GM12873 (cell line): ENCODE data around the gene CDADC1.

Source experiments
- TF ChIP-seq, protein P1 (sequence below): IDR thresholded peaks from 2 replicates; pipeline ENCODE4 v1.5.1; 2012; ENCODE audit warnings: low read depth, mild to moderate bottlenecking, moderate library complexity, low read length, control low read depth; ENCODE audit not compliant: insufficient read depth; ENCODE audit errors: missing control alignments

The CDADC1 gene

DNA sequence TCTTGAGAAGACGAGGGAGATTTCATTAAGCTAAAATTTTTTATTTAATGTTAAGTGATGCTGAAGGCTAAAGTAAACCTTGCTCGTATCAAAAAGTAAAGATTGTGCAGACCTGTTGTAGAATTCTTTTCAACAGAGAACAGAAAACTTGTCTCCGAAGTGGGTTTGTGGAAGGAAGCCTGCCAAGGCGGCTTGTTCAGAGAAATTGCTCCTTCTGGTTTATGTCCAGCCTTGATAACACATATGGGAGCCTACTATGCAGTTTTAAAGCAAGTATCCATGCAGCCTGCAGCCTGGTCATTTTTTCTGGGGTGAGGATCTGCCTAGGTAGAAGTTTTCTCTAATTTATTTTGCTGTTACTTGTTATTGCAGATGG lies 26.1 kb upstream of the CDADC1 start:
- TF ChIP-seq, protein P1, sequence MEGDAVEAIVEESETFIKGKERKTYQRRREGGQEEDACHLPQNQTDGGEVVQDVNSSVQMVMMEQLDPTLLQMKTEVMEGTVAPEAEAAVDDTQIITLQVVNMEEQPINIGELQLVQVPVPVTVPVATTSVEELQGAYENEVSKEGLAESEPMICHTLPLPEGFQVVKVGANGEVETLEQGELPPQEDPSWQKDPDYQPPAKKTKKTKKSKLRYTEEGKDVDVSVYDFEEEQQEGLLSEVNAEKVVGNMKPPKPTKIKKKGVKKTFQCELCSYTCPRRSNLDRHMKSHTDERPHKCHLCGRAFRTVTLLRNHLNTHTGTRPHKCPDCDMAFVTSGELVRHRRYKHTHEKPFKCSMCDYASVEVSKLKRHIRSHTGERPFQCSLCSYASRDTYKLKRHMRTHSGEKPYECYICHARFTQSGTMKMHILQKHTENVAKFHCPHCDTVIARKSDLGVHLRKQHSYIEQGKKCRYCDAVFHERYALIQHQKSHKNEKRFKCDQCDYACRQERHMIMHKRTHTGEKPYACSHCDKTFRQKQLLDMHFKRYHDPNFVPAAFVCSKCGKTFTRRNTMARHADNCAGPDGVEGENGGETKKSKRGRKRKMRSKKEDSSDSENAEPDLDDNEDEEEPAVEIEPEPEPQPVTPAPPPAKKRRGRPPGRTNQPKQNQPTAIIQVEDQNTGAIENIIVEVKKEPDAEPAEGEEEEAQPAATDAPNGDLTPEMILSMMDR = no peak

DNA sequence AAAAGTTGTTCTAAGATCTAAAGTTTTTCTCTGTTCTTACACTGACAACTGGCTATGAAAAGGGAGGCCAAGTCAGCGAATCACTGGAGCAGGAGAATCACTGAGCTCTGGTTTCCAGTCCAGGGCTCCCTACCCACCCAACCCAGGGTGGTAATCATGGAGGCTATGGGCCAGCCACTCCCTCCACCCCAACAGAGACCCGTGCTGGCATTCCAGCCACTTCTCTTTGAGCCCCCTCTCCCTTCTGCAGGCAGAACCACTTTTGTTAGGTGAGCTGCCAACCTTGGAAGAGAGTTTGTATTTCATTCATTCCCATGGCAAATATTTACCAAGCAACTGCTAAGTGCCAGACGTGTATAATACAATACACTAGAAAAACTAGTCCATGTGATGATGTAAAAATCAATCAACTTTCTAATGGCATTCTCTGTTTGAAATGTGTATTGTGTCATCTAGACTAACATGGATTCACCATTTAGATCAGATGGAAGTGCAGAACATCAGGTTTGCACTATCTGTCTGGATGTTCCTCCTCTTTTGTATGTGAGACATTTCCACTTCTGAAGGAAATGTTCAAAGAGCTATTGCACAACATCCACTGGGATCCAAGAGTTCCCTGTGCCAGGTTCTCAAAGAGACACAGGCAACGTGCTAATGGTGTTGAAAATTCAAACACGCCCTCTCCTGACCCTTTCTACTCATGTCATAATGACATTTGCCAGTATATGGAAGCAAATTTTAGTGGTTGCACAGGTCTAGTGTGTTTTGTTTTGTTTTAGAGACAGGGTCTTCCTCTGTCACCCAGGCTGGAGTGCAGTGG lies 22.3 kb upstream of the CDADC1 start:
- TF ChIP-seq, protein P1 = no peak

DNA sequence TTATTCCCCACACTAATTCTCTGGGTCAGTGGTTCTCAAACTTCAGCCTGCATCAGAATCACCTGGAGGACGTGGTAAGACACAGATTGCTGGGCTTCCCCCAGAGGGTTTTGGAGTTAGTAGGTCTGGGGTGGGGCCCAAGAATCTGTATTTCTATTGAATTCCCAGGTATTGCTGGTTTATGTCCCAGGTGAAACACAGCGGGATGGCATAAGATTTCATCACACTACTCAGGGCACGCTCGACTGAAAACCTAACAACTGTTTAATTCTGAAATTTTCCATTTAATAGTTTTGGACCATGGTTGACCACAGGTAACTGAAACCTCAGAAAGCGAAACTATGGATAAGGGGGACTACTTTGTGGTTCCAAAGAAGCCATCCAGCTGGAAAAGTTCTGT lies 21.1 kb upstream of the CDADC1 start:
- TF ChIP-seq, protein P1 = no peak

DNA sequence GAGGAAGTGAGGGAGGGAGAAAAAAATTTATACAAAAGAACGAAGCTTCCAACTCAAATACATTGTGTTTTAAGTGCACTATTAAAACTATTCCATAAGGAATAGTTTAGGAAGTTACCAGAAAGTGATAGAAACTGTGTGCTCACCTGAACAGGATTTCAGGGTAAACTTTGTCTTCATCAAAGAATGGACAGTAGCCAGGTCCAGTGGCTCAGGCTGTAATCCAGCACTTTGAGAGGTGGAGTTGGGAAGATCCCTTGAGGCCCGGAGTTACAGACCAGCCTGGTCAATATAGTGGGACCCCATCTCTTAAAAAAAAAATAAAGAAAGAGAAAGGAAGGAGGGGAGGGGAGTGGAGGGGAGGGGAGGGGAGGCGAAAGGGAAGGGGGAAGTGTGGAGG lies 13.0 kb upstream of the CDADC1 start:
- TF ChIP-seq, protein P1 = no peak

- TF ChIP-seq, protein P1 = no peak
These were observed 11.8 kb upstream of the CDADC1 start for GRCh38 chr13:49235856-49236431.

- TF ChIP-seq, protein P1 = no peak
These were observed 9.1 kb upstream of the CDADC1 start for GRCh38 chr13:49238621-49239020.

DNA sequence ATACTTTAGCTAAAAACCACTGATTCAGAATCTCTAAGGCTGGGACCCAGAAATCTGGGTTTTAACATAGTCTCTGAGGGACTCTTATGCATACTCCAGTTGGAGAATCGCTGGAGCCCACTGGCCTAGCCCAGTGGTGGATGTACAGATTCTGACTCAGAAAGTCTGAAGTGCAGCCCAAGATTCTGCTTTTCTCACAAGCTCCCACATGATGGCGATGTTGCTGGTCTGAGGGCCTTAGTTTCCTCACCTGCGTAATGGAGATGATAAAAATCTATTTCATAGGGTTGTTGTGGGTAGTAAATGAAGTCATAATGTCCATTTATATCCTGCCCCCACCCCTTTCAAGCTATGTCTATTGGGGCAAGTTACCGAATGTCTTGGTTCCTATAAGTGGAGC lies 7.7 kb upstream of the CDADC1 start:
- TF ChIP-seq, protein P1 = peak; percentile 68
